ENCODE data around the gene VHLL. TPM values are rescaled to one million over a fixed set of nuclear protein-coding genes. Genes with fewer than 3 reads are reported as not detected.

The VHLL gene
- total and polyA plus RNA-seq, 10 of the 15 experiments (the other 5 are each of a cell fraction or from before 2014, with no cell fraction given): 0.23 TPM; not detected in 9

DNA sequence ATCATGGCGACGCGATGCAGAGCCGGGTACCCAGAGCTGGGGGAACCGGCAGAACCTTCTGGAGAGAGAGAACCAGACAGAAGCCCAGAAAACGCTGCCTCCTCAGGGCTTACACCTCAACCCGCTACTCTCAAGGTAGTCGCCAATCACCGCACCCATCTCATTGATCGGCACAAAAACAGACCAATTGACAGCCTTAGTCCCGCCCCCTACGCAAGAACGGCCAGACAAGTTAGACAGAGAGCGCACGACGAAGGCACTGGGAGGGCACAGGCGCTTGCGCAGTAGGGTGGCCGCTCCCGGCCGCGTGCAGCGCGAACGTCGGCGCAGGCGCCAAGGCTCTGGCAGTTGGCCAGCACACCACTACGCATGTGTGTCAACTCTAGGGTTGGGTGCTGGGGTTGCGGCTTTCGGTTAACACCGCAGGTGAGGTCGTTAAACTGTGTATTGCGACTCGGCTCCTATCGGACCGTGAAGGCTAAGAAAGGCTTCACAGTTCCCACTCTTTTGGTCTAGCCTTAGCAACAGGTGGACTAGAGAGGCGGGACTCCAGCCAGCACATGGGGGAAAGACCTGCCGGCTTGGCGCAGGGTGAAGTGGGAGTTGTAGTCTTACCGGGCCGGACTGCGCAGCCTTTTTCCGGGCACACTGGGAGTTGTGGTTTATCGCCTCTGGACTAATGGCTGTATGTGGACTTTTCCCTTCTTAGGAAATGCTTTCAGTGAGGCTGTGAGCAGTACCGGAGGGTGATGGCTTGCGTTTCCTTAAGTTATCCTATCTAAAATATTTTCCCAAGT, 39.3 kb upstream of the VHLL start, which contains the start of the genes CCT3 and TSACC (continued):
- TF ChIP-seq, protein P1, sequence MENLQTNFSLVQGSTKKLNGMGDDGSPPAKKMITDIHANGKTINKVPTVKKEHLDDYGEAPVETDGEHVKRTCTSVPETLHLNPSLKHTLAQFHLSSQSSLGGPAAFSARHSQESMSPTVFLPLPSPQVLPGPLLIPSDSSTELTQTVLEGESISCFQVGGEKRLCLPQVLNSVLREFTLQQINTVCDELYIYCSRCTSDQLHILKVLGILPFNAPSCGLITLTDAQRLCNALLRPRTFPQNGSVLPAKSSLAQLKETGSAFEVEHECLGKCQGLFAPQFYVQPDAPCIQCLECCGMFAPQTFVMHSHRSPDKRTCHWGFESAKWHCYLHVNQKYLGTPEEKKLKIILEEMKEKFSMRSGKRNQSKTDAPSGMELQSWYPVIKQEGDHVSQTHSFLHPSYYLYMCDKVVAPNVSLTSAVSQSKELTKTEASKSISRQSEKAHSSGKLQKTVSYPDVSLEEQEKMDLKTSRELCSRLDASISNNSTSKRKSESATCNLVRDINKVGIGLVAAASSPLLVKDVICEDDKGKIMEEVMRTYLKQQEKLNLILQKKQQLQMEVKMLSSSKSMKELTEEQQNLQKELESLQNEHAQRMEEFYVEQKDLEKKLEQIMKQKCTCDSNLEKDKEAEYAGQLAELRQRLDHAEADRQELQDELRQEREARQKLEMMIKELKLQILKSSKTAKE (IDR thresholded peaks at IDR 0.05; ENCODE audit: low read depth, poor library complexity, severe bottlenecking): peak; percentile 91
- TF ChIP-seq TARDBP (IDR thresholded peaks at IDR 0.05; ENCODE audit: borderline replicate concordance): no peak
- 0 out of 2 replicates have a peak, but pooled peaks have one; percentile 25 for TF ChIP-seq STAT1 (conservative IDR thresholded peaks at IDR 0.05)
- peak; percentile 14; the same call in 1 of the 2 replicates for TF ChIP-seq ZNF207 (IDR thresholded peaks at IDR 0.05; ENCODE audit: borderline replicate concordance)
- TF ChIP-seq CHD2 (IDR thresholded peaks at IDR 0.05; ENCODE audit: borderline replicate concordance, low read depth, low read length): peak; percentile 96
- TF ChIP-seq NFIC (IDR thresholded peaks at IDR 0.05; ENCODE audit: low read depth, low read length): no peak
- TF ChIP-seq, protein P2, sequence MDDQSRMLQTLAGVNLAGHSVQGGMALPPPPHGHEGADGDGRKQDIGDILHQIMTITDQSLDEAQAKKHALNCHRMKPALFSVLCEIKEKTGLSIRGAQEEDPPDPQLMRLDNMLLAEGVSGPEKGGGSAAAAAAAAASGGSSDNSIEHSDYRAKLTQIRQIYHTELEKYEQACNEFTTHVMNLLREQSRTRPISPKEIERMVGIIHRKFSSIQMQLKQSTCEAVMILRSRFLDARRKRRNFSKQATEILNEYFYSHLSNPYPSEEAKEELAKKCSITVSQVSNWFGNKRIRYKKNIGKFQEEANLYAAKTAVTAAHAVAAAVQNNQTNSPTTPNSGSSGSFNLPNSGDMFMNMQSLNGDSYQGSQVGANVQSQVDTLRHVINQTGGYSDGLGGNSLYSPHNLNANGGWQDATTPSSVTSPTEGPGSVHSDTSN (IDR thresholded peaks at IDR 0.05; ENCODE audit: insufficient replicate concordance, low read depth, low read length): peak; percentile 99
- TF ChIP-seq SRF (IDR thresholded peaks at IDR 0.05; ENCODE audit: low read depth in 2 of 2, low read length in 2 of 2): 0 out of 4 replicates have a peak, but pooled peaks of 1 of the 2 experiments have one; percentile 12
- TF ChIP-seq, protein P3, sequence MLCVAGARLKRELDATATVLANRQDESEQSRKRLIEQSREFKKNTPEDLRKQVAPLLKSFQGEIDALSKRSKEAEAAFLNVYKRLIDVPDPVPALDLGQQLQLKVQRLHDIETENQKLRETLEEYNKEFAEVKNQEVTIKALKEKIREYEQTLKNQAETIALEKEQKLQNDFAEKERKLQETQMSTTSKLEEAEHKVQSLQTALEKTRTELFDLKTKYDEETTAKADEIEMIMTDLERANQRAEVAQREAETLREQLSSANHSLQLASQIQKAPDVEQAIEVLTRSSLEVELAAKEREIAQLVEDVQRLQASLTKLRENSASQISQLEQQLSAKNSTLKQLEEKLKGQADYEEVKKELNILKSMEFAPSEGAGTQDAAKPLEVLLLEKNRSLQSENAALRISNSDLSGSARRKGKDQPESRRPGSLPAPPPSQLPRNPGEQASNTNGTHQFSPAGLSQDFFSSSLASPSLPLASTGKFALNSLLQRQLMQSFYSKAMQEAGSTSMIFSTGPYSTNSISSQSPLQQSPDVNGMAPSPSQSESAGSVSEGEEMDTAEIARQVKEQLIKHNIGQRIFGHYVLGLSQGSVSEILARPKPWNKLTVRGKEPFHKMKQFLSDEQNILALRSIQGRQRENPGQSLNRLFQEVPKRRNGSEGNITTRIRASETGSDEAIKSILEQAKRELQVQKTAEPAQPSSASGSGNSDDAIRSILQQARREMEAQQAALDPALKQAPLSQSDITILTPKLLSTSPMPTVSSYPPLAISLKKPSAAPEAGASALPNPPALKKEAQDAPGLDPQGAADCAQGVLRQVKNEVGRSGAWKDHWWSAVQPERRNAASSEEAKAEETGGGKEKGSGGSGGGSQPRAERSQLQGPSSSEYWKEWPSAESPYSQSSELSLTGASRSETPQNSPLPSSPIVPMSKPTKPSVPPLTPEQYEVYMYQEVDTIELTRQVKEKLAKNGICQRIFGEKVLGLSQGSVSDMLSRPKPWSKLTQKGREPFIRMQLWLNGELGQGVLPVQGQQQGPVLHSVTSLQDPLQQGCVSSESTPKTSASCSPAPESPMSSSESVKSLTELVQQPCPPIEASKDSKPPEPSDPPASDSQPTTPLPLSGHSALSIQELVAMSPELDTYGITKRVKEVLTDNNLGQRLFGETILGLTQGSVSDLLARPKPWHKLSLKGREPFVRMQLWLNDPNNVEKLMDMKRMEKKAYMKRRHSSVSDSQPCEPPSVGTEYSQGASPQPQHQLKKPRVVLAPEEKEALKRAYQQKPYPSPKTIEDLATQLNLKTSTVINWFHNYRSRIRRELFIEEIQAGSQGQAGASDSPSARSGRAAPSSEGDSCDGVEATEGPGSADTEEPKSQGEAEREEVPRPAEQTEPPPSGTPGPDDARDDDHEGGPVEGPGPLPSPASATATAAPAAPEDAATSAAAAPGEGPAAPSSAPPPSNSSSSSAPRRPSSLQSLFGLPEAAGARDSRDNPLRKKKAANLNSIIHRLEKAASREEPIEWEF (IDR thresholded peaks at IDR 0.05; ENCODE audit: insufficient replicate concordance, low read depth, low read length): no peak
- no peak; the same call in 1 of the 2 replicates for TF ChIP-seq ZNF217 (IDR thresholded peaks at IDR 0.05)
- TF ChIP-seq FOXK2 (IDR thresholded peaks at IDR 0.05): no peak
- TF ChIP-seq, protein P4, sequence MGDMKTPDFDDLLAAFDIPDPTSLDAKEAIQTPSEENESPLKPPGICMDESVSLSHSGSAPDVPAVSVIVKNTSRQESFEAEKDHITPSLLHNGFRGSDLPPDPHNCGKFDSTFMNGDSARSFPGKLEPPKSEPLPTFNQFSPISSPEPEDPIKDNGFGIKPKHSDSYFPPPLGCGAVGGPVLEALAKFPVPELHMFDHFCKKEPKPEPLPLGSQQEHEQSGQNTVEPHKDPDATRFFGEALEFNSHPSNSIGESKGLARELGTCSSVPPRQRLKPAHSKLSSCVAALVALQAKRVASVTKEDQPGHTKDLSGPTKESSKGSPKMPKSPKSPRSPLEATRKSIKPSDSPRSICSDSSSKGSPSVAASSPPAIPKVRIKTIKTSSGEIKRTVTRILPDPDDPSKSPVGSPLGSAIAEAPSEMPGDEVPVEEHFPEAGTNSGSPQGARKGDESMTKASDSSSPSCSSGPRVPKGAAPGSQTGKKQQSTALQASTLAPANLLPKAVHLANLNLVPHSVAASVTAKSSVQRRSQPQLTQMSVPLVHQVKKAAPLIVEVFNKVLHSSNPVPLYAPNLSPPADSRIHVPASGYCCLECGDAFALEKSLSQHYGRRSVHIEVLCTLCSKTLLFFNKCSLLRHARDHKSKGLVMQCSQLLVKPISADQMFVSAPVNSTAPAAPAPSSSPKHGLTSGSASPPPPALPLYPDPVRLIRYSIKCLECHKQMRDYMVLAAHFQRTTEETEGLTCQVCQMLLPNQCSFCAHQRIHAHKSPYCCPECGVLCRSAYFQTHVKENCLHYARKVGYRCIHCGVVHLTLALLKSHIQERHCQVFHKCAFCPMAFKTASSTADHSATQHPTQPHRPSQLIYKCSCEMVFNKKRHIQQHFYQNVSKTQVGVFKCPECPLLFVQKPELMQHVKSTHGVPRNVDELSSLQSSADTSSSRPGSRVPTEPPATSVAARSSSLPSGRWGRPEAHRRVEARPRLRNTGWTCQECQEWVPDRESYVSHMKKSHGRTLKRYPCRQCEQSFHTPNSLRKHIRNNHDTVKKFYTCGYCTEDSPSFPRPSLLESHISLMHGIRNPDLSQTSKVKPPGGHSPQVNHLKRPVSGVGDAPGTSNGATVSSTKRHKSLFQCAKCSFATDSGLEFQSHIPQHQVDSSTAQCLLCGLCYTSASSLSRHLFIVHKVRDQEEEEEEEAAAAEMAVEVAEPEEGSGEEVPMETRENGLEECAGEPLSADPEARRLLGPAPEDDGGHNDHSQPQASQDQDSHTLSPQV (IDR thresholded peaks at IDR 0.05): no peak
- TF ChIP-seq CHD1 (IDR thresholded peaks at IDR 0.05; ENCODE audit: low read depth, low read length): no peak
- peak; percentile 89 for TF ChIP-seq POLR2A (IDR thresholded peaks at IDR 0.05; ENCODE audit: low read depth, low read length)
- TF ChIP-seq TCF3 (IDR thresholded peaks at IDR 0.05; ENCODE audit: borderline replicate concordance, insufficient read depth, low read depth, low read length): 0 out of 2 replicates have a peak, but pooled peaks have one; percentile 51
- TF ChIP-seq, protein P5, sequence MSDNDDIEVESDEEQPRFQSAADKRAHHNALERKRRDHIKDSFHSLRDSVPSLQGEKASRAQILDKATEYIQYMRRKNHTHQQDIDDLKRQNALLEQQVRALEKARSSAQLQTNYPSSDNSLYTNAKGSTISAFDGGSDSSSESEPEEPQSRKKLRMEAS (IDR thresholded peaks at IDR 0.05; ENCODE audit: low read depth, low read length): peak; percentile 78

All from GM12878 (cell line).